Cardiac muscle cell (in vitro differentiated cells and primary cell): ENCODE measurements around the gene OPRD1. TPM values are rescaled to one million over a fixed set of nuclear protein-coding genes. Genes with fewer than 3 reads are reported as not detected.

Source experiments
- DNase-seq, 2 donors: peaks; one replicate each; pipeline versions ENCODE4 v3.0.0 to v3.0.0-alpha.2; 2010 to 2017; ENCODE audit warnings: low read depth in 1 of 2, low spot score in 1 of 2
- H3K27ac ChIP-seq: fragments of 200-600 bp; sonication (generic); 2 replicates; pipeline ENCODE4 v1.5.1; 2016
- H3K27me3 ChIP-seq: fragments of 200-600 bp; sonication (generic); 2 replicates; pipeline ENCODE4 v1.6.0; 2016; ENCODE audit warnings: control low read depth
- H3K36me3 ChIP-seq: fragments of 200-600 bp; sonication (generic); 2 replicates; pipeline ENCODE4 v1.5.1; 2016; ENCODE audit warnings: control low read depth
- H3K4me1 ChIP-seq: fragments of 200-600 bp; sonication (generic); 2 replicates; pipeline ENCODE4 v1.8.1; 2017; ENCODE audit warnings: low read depth, mild to moderate bottlenecking, mixed run types
- H3K4me3 ChIP-seq: fragments of 200-600 bp; sonication (generic); 2 replicates; pipeline ENCODE4 v1.5.1; 2016; ENCODE audit warnings: mild to moderate bottlenecking
- H3K9me3 ChIP-seq: fragments of 200-600 bp; sonication (generic); 2 replicates; pipeline ENCODE4 v1.5.1; 2017; ENCODE audit warnings: low read depth, mild to moderate bottlenecking, control low read depth
- CTCF ChIP-seq: IDR thresholded peaks from 2 replicates; pipeline ENCODE4 v1.5.1; 2012; ENCODE audit warnings: low read depth, mild to moderate bottlenecking, low read length
- polyA plus RNA-seq: library from polyadenylated mRNA; unstranded; fragments of >200 nt; fragmentation: Nextera tagmentation; extraction: Ambion mirVana; gene quantifications from 2 replicates; pipeline ENCODE4 v1.2.1, GENCODE V29; 2016
- total RNA-seq: library from RNA; depleted of rRNA; stranded (reverse); fragments of >200 nt; gene quantifications from 2 replicates; pipeline ENCODE4 v1.2.3, GENCODE V29; 2016

Gene OPRD1
- total and polyA plus RNA-seq, 2 experiments from 2014 or later = 0.13 to 0.60 TPM

GRCh38 chr1:28862571-28863403 is 50.8 kb downstream of the OPRD1 start:
- no peak for TF ChIP-seq CTCF
- DNase-seq = no peak
- H3K4me1 ChIP-seq = no peaks in the 10 kb centered on the region

GRCh38 chr1:28864695-28865094 is 52.7 kb downstream of the OPRD1 start:
- Histone ChIP-seq H3K9me3 (no peaks in the 10 kb centered on the region), H3K36me3 (no peaks in the 10 kb centered on the region), H3K4me1 (no peaks in the 10 kb centered on the region), H3K27ac (no peak overlapping the region), H3K4me3 (no peak overlapping the region), H3K27me3 (no peaks in the 10 kb centered on the region)
- TF ChIP-seq CTCF = no peak
- no peak for DNase-seq

More at GRCh38 chr1:28862571-28863403, 50.8 kb downstream of the OPRD1 start:
- Histone ChIP-seq H3K4me3 (no peak overlapping the region), H3K27ac (no peak overlapping the region), H3K36me3 (no peaks in the 10 kb centered on the region), H3K27me3 (no peaks in the 10 kb centered on the region), H3K9me3 (no peaks in the 10 kb centered on the region)

- Histone ChIP-seq H3K27me3 (no peaks in the 10 kb centered on the region), H3K9me3 (no peaks in the 10 kb centered on the region), H3K27ac (no peak overlapping the region), H3K36me3 (no peaks in the 10 kb centered on the region), H3K4me1 (no peaks in the 10 kb centered on the region), H3K4me3 (no peak overlapping the region)
- TF ChIP-seq CTCF = no peak
- no peak for DNase-seq
Observed at GRCh38 chr1:28865997-28866650, 54.2 kb downstream of the OPRD1 start.

- no peaks in the 10 kb centered on the region for H3K27me3 ChIP-seq
- H3K4me1 ChIP-seq = no peaks in the 10 kb centered on the region
- H3K27ac ChIP-seq = no peak overlapping the region
- H3K9me3 ChIP-seq = no peaks in the 10 kb centered on the region
- no peaks in the 10 kb centered on the region for H3K36me3 ChIP-seq
- no peak overlapping the region for H3K4me3 ChIP-seq
- DNase-seq = no peak
- no peak for TF ChIP-seq CTCF
Observed at GRCh38 chr1:28867850-28868249, 55.9 kb downstream of the OPRD1 start.

- Histone ChIP-seq H3K4me1 (no peaks in the 10 kb centered on the region), H3K27ac (no peak overlapping the region), H3K9me3 (no peaks in the 10 kb centered on the region), H3K4me3 (no peak overlapping the region), H3K27me3 (no peaks in the 10 kb centered on the region), H3K36me3 (no peaks in the 10 kb centered on the region)
- no peak for TF ChIP-seq CTCF
- no peak for DNase-seq
Observed at GRCh38 chr1:28869952-28870351, 58.0 kb downstream of the OPRD1 start.
